GM12865 (cell line): ENCODE measurements around the gene TP53INP2.

Experiments
- DNase-seq: peaks from one replicate; pipeline ENCODE4 v3.0.0; 2010; ENCODE audit warnings: low read depth
- H3K4me3 ChIP-seq: 2 replicates; pipeline ENCODE4 v1.5.1; 2011; ENCODE audit warnings: mild to moderate bottlenecking, low read depth, low read length, control low read depth
- TF ChIP-seq, protein P1 (sequence below): IDR thresholded peaks from 2 replicates; pipeline ENCODE4 v1.5.1; 2011; ENCODE audit warnings: low read length, control low read depth, low read depth, inconsistent platforms; ENCODE audit not compliant: insufficient read depth; ENCODE audit errors: missing control alignments

TP53INP2 gene

DNA sequence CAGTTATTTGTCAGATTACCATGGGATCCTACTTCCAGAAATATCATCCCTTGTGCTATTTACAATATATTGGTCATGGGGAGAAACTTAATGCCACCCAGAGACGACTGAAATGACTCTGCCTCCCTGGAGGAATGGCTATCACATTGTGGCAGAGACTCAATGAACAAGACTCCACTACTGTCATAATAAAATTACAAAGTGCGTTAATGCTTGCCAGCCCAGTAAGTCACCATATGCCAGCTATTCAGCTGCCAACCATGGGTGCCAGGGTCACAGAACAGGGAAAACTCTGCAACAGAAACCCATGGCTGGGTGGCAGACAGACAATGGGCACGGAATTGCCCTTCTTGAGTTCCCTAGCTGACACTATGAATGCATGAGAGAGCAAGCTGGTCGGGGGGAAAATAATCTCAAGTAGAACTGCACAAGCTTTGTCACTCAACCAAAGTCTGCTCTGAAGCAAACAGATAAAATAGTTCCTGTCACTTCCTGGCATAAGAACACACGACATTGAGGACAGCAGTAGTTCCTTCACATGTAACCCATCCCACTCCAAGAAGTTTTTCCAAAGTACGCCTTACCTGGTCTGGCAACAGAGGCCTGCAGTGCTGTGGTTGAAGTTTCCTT lies 32.1 kb downstream of the TP53INP2 start:
- no peak for DNase-seq

GRCh38 chr20:34743039-34743438 lies 38.9 kb downstream of the TP53INP2 start:
- H3K4me3 ChIP-seq = no peak overlapping the region
- DNase-seq = no peak
- TF ChIP-seq, protein P1, sequence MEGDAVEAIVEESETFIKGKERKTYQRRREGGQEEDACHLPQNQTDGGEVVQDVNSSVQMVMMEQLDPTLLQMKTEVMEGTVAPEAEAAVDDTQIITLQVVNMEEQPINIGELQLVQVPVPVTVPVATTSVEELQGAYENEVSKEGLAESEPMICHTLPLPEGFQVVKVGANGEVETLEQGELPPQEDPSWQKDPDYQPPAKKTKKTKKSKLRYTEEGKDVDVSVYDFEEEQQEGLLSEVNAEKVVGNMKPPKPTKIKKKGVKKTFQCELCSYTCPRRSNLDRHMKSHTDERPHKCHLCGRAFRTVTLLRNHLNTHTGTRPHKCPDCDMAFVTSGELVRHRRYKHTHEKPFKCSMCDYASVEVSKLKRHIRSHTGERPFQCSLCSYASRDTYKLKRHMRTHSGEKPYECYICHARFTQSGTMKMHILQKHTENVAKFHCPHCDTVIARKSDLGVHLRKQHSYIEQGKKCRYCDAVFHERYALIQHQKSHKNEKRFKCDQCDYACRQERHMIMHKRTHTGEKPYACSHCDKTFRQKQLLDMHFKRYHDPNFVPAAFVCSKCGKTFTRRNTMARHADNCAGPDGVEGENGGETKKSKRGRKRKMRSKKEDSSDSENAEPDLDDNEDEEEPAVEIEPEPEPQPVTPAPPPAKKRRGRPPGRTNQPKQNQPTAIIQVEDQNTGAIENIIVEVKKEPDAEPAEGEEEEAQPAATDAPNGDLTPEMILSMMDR = no peak

More for the DNA sequence above, 32.1 kb downstream of the TP53INP2 start:
- TF ChIP-seq, protein P1 = no peak
- no peak overlapping the region for H3K4me3 ChIP-seq

GRCh38 chr20:34744340-34744739 lies 40.2 kb downstream of the TP53INP2 start:
- H3K4me3 ChIP-seq = no peak overlapping the region
- no peak for DNase-seq
- TF ChIP-seq, protein P1 = no peak

DNA sequence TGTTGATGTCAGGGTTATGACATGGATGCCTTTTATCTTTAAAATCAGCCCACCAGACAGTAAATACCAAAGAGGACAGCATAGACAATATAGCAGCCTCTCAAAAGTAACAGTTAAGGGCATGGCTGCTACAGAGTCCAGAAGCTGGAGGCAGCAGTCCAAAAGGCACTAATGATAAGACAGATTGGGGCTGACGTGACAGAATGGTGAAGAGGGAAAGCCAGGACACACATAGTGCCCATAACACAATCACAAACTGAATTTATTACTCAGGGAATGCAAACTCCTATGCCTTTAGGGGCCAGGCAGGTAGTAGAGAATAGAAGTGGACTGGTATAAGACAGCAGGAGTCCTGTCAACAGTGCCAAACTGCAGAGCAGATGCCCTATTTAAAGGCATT lies 40.7 kb downstream of the TP53INP2 start:
- DNase-seq = no peak
- TF ChIP-seq, protein P1 = no peak
- no peak overlapping the region for H3K4me3 ChIP-seq

- TF ChIP-seq, protein P1 = no peak
- H3K4me3 ChIP-seq = no peak overlapping the region
- no peak for DNase-seq
Observed at GRCh38 chr20:34746674-34747073, 42.5 kb downstream of the TP53INP2 start.

DNA sequence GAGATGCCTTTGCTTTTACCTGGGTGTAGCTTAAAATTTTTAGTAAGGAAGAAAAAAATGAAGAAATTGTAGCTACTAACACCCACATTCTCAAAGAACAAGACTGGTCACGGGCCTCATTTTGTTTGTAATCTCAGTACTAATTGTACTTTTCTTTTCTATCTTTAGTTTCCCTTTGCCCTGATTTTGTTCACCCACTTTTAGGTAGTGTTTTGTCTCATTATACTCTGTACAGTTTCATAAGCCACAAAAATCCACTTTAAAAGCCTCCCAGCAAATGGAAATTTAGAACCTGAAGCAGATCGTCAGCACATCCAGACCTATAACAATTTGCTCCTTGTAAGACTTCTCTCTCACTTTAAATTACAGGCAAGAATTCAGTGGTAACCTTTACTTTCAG lies 43.3 kb downstream of the TP53INP2 start:
- H3K4me3 ChIP-seq = no peak overlapping the region
- TF ChIP-seq, protein P1 = no peak
- peak; percentile 33 for DNase-seq

DNA sequence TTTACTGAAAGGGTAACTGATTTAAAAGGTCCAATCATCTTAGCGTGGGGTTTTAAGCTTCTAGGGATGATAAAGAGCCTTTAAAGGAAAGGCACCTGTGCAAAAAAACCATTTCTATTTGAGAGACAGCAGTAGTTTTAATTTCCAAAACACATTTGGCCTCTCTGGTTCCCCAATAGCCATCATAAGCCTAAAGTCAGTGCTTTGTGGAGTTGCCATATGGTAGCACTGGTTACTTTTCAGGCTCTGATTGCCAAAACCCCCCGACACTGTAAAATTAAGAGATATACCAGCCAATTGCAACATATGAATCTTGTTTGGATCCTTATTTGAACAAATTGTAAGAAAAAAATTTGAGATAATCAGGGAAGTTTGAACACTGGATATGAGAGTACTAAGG lies 44.6 kb downstream of the TP53INP2 start:
- no peak overlapping the region for H3K4me3 ChIP-seq
- DNase-seq = no peak
- TF ChIP-seq, protein P1 = no peak
